ENCODE data around the gene HES1.

HES1 gene

GRCh38 chr3:194130188-194130587 is 5.8 kb upstream of the HES1 start:
- no peak for TF ChIP-seq TAF1 (IDR thresholded peaks at IDR 0.05; ENCODE audit: borderline replicate concordance, insufficient read depth, low read length)
- TF ChIP-seq SIN3A (IDR thresholded peaks at IDR 0.05; ENCODE audit: borderline replicate concordance, insufficient read depth, low read length) = no peak
- TF ChIP-seq POLR2AphosphoS5 (IDR thresholded peaks at IDR 0.05; ENCODE audit: low read depth, low read length) = no peak
- TF ChIP-seq, protein P1, sequence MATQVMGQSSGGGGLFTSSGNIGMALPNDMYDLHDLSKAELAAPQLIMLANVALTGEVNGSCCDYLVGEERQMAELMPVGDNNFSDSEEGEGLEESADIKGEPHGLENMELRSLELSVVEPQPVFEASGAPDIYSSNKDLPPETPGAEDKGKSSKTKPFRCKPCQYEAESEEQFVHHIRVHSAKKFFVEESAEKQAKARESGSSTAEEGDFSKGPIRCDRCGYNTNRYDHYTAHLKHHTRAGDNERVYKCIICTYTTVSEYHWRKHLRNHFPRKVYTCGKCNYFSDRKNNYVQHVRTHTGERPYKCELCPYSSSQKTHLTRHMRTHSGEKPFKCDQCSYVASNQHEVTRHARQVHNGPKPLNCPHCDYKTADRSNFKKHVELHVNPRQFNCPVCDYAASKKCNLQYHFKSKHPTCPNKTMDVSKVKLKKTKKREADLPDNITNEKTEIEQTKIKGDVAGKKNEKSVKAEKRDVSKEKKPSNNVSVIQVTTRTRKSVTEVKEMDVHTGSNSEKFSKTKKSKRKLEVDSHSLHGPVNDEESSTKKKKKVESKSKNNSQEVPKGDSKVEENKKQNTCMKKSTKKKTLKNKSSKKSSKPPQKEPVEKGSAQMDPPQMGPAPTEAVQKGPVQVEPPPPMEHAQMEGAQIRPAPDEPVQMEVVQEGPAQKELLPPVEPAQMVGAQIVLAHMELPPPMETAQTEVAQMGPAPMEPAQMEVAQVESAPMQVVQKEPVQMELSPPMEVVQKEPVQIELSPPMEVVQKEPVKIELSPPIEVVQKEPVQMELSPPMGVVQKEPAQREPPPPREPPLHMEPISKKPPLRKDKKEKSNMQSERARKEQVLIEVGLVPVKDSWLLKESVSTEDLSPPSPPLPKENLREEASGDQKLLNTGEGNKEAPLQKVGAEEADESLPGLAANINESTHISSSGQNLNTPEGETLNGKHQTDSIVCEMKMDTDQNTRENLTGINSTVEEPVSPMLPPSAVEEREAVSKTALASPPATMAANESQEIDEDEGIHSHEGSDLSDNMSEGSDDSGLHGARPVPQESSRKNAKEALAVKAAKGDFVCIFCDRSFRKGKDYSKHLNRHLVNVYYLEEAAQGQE (IDR thresholded peaks at IDR 0.05; ENCODE audit: insufficient read depth in 1 of 2, low read depth in 2 of 2, low read length in 2 of 2) = no peak
- TF ChIP-seq FOXP2 (optimal IDR thresholded peaks at IDR 0.05; ENCODE audit: borderline replicate concordance, extremely low read depth, extremely low read length, insufficient read depth) = no peak

DNA sequence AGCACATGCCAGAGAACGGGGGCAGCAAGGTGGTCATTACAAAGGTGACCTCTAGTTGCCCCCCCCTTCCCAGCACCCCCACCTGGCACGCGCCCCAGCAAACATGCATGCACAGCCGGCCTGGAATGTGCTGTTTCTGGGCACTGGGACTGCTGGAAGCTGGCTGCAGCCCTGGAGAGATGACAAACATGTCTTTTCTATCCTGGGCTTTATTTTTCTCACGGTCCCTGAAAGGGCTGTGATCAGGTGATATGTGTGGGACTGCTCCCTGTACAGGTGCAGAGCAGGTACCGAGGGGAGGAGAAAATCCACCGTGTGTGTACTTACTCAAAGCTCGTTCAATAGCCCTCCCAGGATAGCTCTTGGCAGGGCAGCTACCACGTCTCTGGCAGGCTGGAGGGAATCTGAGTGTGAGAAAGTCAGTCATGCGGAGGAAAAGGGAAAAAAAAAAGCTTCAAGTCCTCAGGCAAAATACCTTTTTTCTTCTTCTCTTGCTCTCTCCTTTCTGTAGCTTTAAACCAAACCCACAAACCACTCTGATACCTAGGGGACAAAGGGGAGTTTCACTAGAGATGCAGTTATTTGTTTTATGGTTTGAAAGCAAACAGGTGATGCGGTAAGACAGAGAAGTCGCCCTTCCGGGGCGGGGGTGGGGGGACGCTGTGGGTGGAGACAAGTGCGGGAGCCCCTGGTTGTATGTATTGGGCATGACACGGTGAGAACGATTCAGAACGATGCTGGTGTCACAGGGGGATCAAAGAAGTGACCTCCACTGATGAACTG is 5.0 kb upstream of the HES1 start:
- TF ChIP-seq SIN3A (IDR thresholded peaks at IDR 0.05; ENCODE audit: borderline replicate concordance, insufficient read depth, low read length) (no peak), POLR2AphosphoS5 (IDR thresholded peaks at IDR 0.05; ENCODE audit: low read depth, low read length) (no peak), TAF1 (IDR thresholded peaks at IDR 0.05; ENCODE audit: borderline replicate concordance, insufficient read depth, low read length) (no peak), FOXP2 (optimal IDR thresholded peaks at IDR 0.05; ENCODE audit: borderline replicate concordance, extremely low read depth, extremely low read length, insufficient read depth) (no peak)
- TF ChIP-seq, protein P1 (IDR thresholded peaks at IDR 0.05; ENCODE audit: insufficient read depth in 1 of 2, low read depth in 2 of 2, low read length in 2 of 2) = no peak

- TF ChIP-seq SIN3A (IDR thresholded peaks at IDR 0.05; ENCODE audit: borderline replicate concordance, insufficient read depth, low read length) (no peak), FOXP2 (optimal IDR thresholded peaks at IDR 0.05; ENCODE audit: borderline replicate concordance, extremely low read depth, extremely low read length, insufficient read depth) (no peak), POLR2AphosphoS5 (IDR thresholded peaks at IDR 0.05; ENCODE audit: low read depth, low read length) (no peak), TAF1 (IDR thresholded peaks at IDR 0.05; ENCODE audit: borderline replicate concordance, insufficient read depth, low read length) (no peak)
- TF ChIP-seq, protein P1 (IDR thresholded peaks at IDR 0.05; ENCODE audit: insufficient read depth in 1 of 2, low read depth in 2 of 2, low read length in 2 of 2) = no peak
Measured at GRCh38 chr3:194132465-194133286, 3.3 kb upstream of the HES1 start.

DNA sequence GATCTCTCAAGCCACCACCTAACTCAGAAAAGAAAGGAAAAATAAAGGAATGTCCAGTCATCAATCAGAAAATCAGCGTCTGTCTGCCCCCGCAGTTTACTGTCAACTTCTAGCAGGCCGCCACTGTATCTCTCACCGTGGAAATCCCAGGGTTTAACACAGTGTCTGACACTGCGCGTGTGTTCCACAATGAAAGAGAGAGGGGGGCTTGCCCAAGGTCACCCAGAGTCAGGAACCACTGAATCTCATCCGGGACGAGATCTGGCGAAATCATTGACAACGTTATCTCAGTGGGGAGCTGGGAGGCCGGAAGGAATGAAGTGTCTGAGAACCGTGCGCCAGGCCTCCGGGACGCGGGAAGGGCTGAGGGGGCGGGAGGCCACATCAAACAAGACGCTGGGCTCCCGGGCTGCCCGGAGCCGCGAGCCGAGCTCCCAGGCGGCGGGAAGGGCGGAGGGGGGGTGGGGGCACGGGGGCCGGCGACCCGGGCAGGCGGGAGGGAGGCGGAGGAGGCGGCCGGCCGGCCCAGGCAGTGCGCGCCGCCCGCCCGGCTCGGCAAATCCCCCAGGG is 2.2 kb upstream of the HES1 start:
- no peak for TF ChIP-seq SIN3A (IDR thresholded peaks at IDR 0.05; ENCODE audit: borderline replicate concordance, insufficient read depth, low read length)

- TF ChIP-seq, protein P1 (IDR thresholded peaks at IDR 0.05; ENCODE audit: insufficient read depth in 1 of 2, low read depth in 2 of 2, low read length in 2 of 2) = no peak
- no peak for TF ChIP-seq FOXP2 (optimal IDR thresholded peaks at IDR 0.05; ENCODE audit: borderline replicate concordance, extremely low read depth, extremely low read length, insufficient read depth)
Measured at GRCh38 chr3:194134231-194134756, 1.7 kb upstream of the HES1 start.
